ENCODE results near the gene COMMD9.
"Not testable (repeated sequence)": the region's sequence is repeated elsewhere in the genome, so short reads cannot be mapped to it uniquely, and the experiment has no call there.

Gene COMMD9

GRCh38 chr11:36289226-36289852 is at the start of gene COMMD9:
Gene COMMD9, minus strand, starts transcription at chr11:36289424. Its CDS starts 12 bp downstream, at chr11:36289412.
- Mint-ChIP-seq H3K36me3 (no peaks in the 10 kb centered on the region), H3K4me1 (peaks cover 57% of the 10 kb centered on the region), H3K27ac (peak within 1 kb of the TSS; percentile 88), H3K27me3 (no peaks in the 10 kb centered on the region), H3K9me3 (no peaks in the 10 kb centered on the region), H3K4me3 (peak within 1 kb of the TSS; percentile 90)
- peak; percentile 99 for ATAC-seq

- Mint-ChIP-seq H3K4me3 (no peak overlapping the region), H3K27me3 (peaks cover 17% of the 10 kb centered on the region), H3K36me3 (no peaks in the 10 kb centered on the region), H3K27ac (no peak overlapping the region), H3K4me1 (peaks cover 13% of the 10 kb centered on the region), H3K9me3 (peaks cover 6% of the 10 kb centered on the region)
- no peak for ATAC-seq
Measured at GRCh38 chr11:36333897-36334296, 44.7 kb upstream of the COMMD9 start.

- no peak overlapping the region for H3K27ac Mint-ChIP-seq
- peaks cover 4% of the 10 kb centered on the region for H3K9me3 Mint-ChIP-seq
- H3K27me3 Mint-ChIP-seq: peaks cover 13% of the 10 kb centered on the region
- no peak for ATAC-seq
- no peaks in the 10 kb centered on the region for H3K36me3 Mint-ChIP-seq
- peaks cover 13% of the 10 kb centered on the region for H3K4me1 Mint-ChIP-seq
- no peak overlapping the region for H3K4me3 Mint-ChIP-seq
Measured at GRCh38 chr11:36333468-36333867, 44.2 kb upstream of the COMMD9 start.

GRCh38 chr11:36330411-36330810 is 41.2 kb upstream of the COMMD9 start:
- H3K9me3 Mint-ChIP-seq: peaks cover 4% of the 10 kb centered on the region
- peaks cover 10% of the 10 kb centered on the region for H3K27me3 Mint-ChIP-seq
- H3K27ac Mint-ChIP-seq: no peak overlapping the region
- no peak overlapping the region for H3K4me3 Mint-ChIP-seq
- H3K36me3 Mint-ChIP-seq: no peaks in the 10 kb centered on the region
- peaks cover 29% of the 10 kb centered on the region for H3K4me1 Mint-ChIP-seq
- ATAC-seq: no peak

GRCh38 chr11:36328966-36329673 is 39.9 kb upstream of the COMMD9 start:
- Mint-ChIP-seq H3K4me3 (no peak overlapping the region), H3K4me1 (peaks cover 18% of the 10 kb centered on the region), H3K36me3 (no peaks in the 10 kb centered on the region), H3K9me3 (peaks cover 4% of the 10 kb centered on the region), H3K27me3 (peaks cover 10% of the 10 kb centered on the region), H3K27ac (no peak overlapping the region)
- no peak for ATAC-seq

- Mint-ChIP-seq H3K9me3 (no peaks in the 10 kb centered on the region), H3K4me1 (peaks cover 18% of the 10 kb centered on the region), H3K27me3 (no peaks in the 10 kb centered on the region), H3K4me3 (peak overlapping the region; percentile 21), H3K27ac (peak overlapping the region; percentile 52), H3K36me3 (no peaks in the 10 kb centered on the region)
- ATAC-seq: peak; percentile 84
Measured at GRCh38 chr11:36326524-36327419, 37.5 kb upstream of the COMMD9 start.

- not testable (repeated sequence) for ATAC-seq, H3K4me3 Mint-ChIP-seq, H3K27me3 Mint-ChIP-seq, H3K36me3 Mint-ChIP-seq, H3K9me3 Mint-ChIP-seq, H3K27ac Mint-ChIP-seq
- peaks cover 18% of the 10 kb centered on the region for H3K4me1 Mint-ChIP-seq
Measured at GRCh38 chr11:36325403-36325802, 36.2 kb upstream of the COMMD9 start.

GRCh38 chr11:36324956-36325355 is 35.7 kb upstream of the COMMD9 start:
- not testable (repeated sequence) for H3K27me3 Mint-ChIP-seq, H3K9me3 Mint-ChIP-seq, H3K27ac Mint-ChIP-seq, H3K36me3 Mint-ChIP-seq, H3K4me3 Mint-ChIP-seq, ATAC-seq
- peaks cover 18% of the 10 kb centered on the region for H3K4me1 Mint-ChIP-seq

GRCh38 chr11:36317992-36318391 is 28.8 kb upstream of the COMMD9 start:
- H3K36me3 Mint-ChIP-seq: no peaks in the 10 kb centered on the region
- H3K4me3 Mint-ChIP-seq: no peak overlapping the region
- H3K9me3 Mint-ChIP-seq: no peaks in the 10 kb centered on the region
- peaks cover 22% of the 10 kb centered on the region for H3K27me3 Mint-ChIP-seq
- H3K4me1 Mint-ChIP-seq: no peaks in the 10 kb centered on the region
- H3K27ac Mint-ChIP-seq: no peak overlapping the region
- ATAC-seq: no peak

- no peak for ATAC-seq
- H3K27me3 Mint-ChIP-seq: peaks cover 37% of the 10 kb centered on the region
- no peaks in the 10 kb centered on the region for H3K9me3 Mint-ChIP-seq
- H3K27ac Mint-ChIP-seq: no peak overlapping the region
- H3K4me1 Mint-ChIP-seq: no peaks in the 10 kb centered on the region
- no peaks in the 10 kb centered on the region for H3K36me3 Mint-ChIP-seq
- H3K4me3 Mint-ChIP-seq: no peak overlapping the region
Measured at GRCh38 chr11:36316049-36316448, 26.8 kb upstream of the COMMD9 start.

- Mint-ChIP-seq H3K4me1 (no peaks in the 10 kb centered on the region), H3K4me3 (no peak overlapping the region), H3K36me3 (no peaks in the 10 kb centered on the region), H3K27ac (no peak overlapping the region), H3K9me3 (peaks cover 4% of the 10 kb centered on the region), H3K27me3 (peaks cover 50% of the 10 kb centered on the region)
- no peak for ATAC-seq
Measured at GRCh38 chr11:36314434-36314767, 25.2 kb upstream of the COMMD9 start.

GRCh38 chr11:36313750-36314433 is 24.7 kb upstream of the COMMD9 start:
- peaks cover 53% of the 10 kb centered on the region for H3K27me3 Mint-ChIP-seq
- no peaks in the 10 kb centered on the region for H3K36me3 Mint-ChIP-seq
- no peaks in the 10 kb centered on the region for H3K4me1 Mint-ChIP-seq
- peaks cover 4% of the 10 kb centered on the region for H3K9me3 Mint-ChIP-seq
- peak; percentile 25 for ATAC-seq
- no peak overlapping the region for H3K27ac Mint-ChIP-seq
- no peak overlapping the region for H3K4me3 Mint-ChIP-seq

GRCh38 chr11:36312611-36313472 is 23.6 kb upstream of the COMMD9 start:
- no peak overlapping the region for H3K4me3 Mint-ChIP-seq
- H3K27ac Mint-ChIP-seq: no peak overlapping the region
- ATAC-seq: peak; percentile 25
- no peaks in the 10 kb centered on the region for H3K36me3 Mint-ChIP-seq
- H3K9me3 Mint-ChIP-seq: peaks cover 4% of the 10 kb centered on the region
- H3K27me3 Mint-ChIP-seq: peaks cover 48% of the 10 kb centered on the region
- H3K4me1 Mint-ChIP-seq: no peaks in the 10 kb centered on the region

GRCh38 chr11:36311926-36312595 is 22.8 kb upstream of the COMMD9 start:
- no peaks in the 10 kb centered on the region for H3K4me1 Mint-ChIP-seq
- H3K9me3 Mint-ChIP-seq: peaks cover 4% of the 10 kb centered on the region
- ATAC-seq: no peak
- H3K36me3 Mint-ChIP-seq: no peaks in the 10 kb centered on the region
- no peak overlapping the region for H3K4me3 Mint-ChIP-seq
- H3K27me3 Mint-ChIP-seq: peaks cover 46% of the 10 kb centered on the region
- no peak overlapping the region for H3K27ac Mint-ChIP-seq
